VCaP (cell line): ENCODE results near the gene RAB39A.

Experiments used
- H3K27ac ChIP-seq: fragments of 450-650 bp; 2 replicates; pipeline ENCODE4 v1.5.1; 2017
- CTCF ChIP-seq: fragments of 450-650 bp; conservative IDR thresholded peaks from 2 replicates; pipeline ENCODE4 v1.5.1; 2017; ENCODE audit warnings: mild to moderate bottlenecking, moderate library complexity

RAB39A gene

DNA sequence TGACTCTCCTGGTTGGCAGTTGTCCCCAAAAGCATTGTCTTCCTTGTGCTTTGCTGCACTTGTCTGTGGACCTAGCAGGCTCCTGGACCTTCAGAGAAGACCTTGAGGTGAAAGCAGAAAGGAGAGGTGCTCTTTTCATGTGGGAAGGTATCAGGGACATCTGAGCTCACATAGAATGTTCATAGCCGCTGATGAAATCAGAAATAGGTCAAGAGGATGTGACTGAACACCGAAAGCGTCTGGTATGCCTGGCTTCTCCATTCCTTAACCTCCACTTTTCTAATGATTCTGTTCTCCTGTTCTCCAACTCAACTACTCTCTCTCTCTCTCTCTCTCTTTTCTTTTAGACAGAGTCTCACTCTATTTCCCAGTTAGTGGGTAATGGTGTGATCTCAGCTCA, 74.2 kb downstream of the RAB39A start:
- no peak overlapping the region for H3K27ac ChIP-seq
- TF ChIP-seq CTCF, result no peak

DNA sequence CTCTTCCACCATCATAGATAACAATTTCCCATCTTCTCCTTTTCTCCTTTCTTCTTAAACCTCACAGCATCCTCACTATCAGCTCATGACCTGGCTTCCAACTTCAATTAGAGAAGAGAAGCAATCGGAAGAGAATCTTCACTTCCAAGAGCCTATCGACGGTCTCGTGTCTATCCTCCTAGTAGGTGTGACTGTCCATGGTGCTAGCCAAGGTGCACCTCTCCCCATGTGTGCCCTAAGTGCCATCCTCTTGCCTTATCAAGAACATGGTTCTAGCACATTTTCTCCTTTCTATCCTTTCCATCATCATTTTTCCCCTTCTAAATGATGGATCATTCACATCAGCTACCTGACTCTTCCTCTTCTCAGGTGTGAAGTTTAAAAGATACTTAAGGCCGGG, 75.4 kb downstream of the RAB39A start:
- no peak for TF ChIP-seq CTCF
- no peak overlapping the region for H3K27ac ChIP-seq

GRCh38 chr11:108007819-108008218, 79.6 kb downstream of the RAB39A start:
- no peak for TF ChIP-seq CTCF
- no peak overlapping the region for H3K27ac ChIP-seq

GRCh38 chr11:108008656-108009496, 80.6 kb downstream of the RAB39A start, which contains the start of gene CUL5:
CUL5 (plus strand) TSS chr11:108008898; CDS start chr11:108009349, 451 bp downstream.
- H3K27ac ChIP-seq, result peak within 1 kb of the TSS; percentile 98
- peak; percentile 98 for TF ChIP-seq CTCF

DNA sequence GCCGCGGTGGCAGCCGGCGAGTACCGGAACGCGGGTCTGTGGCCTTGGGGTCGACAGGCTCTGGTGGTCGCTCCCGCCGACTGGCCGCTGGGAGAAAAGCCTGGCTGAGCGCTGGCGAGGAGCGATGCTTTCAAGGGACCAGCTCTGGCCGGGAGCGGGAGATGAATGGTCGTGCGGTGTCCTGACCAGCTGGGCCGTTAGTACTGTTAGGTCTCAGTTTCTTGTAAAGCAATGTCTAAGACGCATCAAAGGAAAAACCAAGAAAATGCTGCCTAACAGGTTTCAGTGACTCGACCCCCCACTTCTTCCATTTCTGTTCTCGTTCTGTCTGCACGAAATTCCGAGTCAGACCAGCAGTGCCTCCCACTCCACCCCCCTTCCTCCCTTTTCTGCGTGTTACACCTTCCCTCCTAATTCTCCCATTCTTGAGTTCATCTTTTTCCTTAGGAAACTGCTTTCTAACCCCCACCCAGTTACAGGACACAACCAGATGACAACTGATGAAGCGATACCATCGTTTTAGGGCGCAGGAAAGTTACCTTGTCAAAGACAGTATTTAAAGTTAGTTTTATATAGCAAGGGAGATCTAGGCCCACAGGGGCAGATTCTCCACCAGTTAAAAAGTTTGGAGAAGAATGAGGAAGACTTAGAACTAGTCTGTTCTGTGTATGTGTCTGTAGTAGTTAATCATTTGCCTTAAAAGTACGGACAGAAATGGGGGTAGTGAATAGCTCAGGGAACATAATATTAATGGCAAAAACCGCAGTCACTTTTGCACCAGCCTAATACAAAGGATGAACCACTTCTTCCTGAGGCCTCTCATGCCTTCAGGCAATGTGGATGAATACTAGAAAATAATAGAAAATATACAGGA, 81.5 kb downstream of the RAB39A start:
- no peak for TF ChIP-seq CTCF
- peak overlapping the region; percentile 98 for H3K27ac ChIP-seq

- no peak overlapping the region for H3K27ac ChIP-seq
- no peak for TF ChIP-seq CTCF
Measured at GRCh38 chr11:108012139-108012725, 84.0 kb downstream of the RAB39A start.
